ENCODE results near the gene RFWD3.

- TF ChIP-seq, protein P1, sequence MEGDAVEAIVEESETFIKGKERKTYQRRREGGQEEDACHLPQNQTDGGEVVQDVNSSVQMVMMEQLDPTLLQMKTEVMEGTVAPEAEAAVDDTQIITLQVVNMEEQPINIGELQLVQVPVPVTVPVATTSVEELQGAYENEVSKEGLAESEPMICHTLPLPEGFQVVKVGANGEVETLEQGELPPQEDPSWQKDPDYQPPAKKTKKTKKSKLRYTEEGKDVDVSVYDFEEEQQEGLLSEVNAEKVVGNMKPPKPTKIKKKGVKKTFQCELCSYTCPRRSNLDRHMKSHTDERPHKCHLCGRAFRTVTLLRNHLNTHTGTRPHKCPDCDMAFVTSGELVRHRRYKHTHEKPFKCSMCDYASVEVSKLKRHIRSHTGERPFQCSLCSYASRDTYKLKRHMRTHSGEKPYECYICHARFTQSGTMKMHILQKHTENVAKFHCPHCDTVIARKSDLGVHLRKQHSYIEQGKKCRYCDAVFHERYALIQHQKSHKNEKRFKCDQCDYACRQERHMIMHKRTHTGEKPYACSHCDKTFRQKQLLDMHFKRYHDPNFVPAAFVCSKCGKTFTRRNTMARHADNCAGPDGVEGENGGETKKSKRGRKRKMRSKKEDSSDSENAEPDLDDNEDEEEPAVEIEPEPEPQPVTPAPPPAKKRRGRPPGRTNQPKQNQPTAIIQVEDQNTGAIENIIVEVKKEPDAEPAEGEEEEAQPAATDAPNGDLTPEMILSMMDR (IDR thresholded peaks at IDR 0.05; ENCODE audit: low read length): no peak
- TF ChIP-seq EZH2 (optimal IDR thresholded peaks at IDR 0.05; ENCODE audit: low read depth, low read length): no peak
Measured at GRCh38 chr16:74578433-74578832, 88.2 kb downstream of the RFWD3 start.
